ENCODE measurements around the gene DLGAP4. TPM values are rescaled to one million over a fixed set of nuclear protein-coding genes. Genes with fewer than 3 reads are reported as not detected.

The DLGAP4 gene
- total RNA-seq, 1 donor from 2014 or later: 83.1 TPM

DNA sequence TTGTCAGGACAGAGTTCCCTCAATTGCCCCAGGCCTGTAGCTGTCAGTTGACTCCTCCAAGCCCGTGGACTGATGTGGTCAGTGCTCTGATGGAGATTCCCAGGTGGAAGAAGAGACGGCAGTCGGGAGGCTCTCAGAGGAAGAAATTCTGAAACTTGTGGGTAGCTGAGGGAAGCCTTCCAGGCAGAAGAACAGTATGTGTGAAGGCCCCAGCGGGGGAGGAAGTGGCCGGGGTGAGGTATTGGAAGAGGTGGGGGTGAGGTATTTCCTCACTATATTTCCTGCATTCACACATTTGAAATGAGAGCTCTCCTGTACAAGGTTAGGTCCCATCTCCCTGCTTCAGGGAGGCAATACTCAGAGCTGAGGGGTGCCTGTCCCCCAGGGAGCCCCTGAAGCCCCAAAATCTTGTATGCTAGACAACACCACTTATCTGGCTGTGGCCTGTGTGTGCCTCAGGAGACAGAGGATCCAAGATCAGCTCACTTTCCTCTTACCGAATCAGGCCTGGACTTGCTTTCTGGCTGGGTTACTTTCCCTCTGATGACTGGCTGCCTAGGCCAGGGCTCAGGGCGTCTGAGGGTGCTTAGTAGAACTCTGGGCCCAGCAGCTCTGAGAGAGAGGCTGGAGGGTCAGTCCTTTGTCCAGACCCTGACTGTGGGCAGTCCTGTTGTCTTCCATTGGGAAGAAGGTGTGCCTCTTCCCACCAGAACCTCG is 185.9 kb downstream of the DLGAP4 start:
- DNase-seq (ENCODE audit: low spot score): no peak

DNA sequence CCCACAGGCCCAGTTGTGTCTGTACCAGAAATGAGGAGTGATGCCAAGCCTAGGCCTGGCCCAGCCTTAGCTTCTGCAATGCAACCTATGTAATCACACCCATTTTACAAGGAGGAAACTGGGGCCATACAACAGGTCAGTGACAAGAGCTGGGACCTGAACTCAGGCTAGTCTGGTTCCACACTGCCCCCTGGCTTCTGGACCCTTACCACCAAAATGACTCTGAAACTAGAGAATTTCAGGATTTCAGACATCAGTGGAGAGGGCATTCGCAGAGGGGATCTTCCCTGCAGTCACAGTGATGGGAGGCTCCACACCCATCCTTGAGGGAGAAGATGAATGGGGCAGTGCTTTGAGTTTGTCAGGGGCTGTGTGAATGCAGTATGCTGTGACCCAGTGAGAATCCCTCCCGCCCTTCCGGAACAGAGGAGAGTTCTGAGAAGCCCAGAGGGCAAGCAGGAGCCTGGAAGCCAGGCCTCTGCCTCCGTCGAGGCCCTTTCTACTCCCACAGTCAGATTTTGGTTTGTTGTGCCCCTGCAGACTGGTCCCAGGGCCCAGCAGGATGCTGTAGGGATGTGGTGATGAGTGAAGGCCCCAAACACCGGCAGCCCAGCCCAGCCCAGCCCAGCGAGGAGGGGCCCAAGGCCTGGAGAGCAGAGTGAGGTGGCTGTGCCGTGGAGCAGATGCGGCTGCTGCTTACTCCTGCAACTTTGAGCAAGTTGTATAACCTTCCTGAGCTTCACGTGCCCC is 187.1 kb downstream of the DLGAP4 start:
- no peak for DNase-seq (ENCODE audit: low spot score)

DNA sequence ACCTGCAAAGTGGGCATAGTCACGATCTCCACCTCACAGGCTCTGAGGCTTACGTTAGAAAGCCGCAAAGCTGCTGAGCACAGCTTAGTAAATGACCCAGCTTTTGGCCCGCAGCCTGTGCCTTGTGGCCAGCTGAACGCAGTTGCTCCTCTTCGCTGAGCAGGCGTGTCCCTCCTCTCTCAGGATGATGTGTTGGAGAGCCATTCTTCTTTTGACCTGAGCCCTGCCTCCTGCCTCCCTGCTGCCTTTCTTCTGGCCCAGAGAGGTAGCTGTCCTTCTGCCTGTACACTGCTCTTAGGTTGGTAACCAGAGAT is 187.6 kb downstream of the DLGAP4 start:
- no peak for DNase-seq (ENCODE audit: low spot score)

DNA sequence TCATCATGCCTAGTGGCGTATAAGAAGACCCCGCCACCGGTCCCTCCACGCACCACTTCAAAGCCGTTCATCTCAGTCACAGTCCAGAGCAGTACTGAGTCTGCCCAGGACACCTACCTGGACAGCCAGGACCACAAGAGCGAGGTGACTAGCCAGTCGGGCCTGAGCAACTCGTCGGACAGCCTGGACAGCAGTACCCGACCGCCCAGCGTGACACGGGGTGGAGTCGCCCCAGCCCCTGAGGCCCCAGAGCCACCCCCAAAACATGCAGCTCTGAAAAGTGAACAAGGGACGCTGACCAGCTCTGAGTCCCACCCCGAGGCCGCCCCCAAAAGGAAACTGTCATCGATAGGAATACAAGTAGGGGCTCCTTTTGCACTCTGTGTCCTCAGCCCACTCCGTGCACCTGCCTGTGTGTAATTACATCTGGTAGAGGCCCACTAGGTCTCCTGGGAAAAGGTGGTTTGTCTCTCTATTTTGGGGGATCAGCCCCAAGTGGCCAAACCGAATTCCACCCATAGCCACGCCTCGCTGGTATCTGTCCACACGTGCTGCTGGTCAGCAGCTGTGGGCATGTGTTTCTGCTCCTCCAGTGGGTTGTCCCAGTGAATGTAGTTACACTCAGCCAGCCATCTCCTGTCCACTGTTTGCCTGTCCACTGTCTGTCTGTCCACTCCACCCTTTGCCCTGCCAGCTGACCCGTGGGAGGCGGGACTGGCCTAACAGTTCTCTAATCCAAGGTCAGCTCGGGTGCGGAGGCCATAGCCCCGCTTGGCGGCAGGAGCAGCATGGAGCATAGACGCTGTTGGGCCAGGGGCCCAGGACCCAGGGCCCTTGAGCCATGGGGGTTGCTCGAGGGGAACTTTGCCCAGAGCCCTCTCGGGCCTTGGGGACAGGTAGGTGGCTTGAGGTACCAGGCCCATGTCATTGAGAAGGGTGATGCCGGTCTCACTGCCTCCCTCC is 190.8 kb downstream of the DLGAP4 start:
- no peak for DNase-seq (ENCODE audit: low spot score)

DNA sequence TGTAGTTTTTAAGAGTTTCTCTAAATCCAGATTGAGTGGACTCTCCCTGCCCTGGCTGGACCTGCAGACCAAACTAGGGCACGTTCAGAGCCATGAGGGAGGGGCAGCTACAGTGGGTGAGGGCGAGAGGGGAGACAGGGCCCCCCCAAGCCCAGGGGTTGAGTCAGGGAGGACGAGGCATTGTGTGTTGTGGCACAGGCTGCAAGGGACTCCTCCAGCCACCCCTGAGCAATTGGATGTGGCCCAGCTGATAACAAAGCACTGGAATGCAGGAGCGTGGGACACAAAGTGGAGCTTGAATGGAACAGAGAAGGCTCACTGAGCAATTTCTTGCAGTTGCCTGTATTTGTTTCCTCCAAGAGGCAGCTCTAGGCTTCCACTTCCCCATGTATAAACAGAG is 191.7 kb downstream of the DLGAP4 start:
- DNase-seq (ENCODE audit: low spot score): no peak

DNA sequence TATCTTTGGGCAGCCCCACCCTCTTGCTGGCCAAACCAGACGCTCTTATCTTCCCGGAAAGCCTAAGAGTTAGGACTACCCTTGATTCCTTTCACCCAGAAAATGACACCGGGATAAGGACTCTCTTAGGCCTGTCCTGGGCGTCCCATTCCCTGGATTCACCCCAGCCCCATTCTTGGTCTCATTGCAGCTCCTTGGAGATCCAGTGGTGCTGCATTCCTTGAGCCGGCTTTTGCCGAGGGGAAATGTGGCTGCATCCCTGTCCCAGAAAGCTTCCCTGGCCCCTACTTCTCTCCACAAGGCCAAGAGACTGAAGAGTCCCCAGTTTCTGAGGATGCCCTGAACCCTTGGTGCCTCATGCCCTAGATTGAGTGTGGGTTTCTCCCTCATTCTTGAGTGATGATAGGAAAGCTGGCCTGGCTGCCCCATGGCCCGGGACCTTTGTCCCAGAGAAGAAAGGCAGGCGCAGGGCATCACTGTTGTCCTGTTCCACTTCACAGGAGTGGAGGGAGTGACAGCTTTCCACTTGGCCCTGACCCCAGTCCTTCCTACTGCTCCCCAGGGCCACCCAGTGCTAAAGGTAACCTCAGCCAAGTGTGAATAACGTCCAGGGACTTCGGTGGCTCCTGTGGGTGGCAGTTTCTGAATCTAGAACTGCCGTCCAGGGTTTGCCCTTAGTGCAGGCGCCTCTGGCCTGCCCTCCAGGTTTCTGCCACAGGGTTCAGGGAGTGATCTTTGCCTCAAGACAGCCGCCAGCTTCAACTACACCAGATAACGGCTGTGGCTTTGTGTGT is 192.4 kb downstream of the DLGAP4 start:
- no peak for DNase-seq (ENCODE audit: low spot score)

DNA sequence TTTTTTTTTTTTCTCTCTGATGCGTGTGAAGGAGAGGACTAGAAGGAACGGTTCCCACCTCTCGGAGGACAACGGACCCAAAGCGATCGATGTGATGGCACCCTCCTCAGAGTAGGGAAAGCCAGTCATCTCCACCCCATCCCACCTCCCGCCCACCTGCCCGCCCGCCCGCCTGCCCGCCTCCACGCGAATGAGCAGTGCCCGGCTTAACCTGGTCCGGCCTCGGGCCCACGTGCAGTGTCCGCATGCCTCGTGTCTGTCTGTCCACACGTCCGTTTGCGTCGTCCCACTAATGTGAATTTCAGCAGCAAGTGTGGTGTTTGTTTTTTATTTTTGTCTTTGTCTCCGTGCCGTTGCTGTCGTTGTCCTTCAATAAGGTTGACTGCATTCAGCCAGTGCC is 193.1 kb downstream of the DLGAP4 start:
- no peak for DNase-seq (ENCODE audit: low spot score)

DNA sequence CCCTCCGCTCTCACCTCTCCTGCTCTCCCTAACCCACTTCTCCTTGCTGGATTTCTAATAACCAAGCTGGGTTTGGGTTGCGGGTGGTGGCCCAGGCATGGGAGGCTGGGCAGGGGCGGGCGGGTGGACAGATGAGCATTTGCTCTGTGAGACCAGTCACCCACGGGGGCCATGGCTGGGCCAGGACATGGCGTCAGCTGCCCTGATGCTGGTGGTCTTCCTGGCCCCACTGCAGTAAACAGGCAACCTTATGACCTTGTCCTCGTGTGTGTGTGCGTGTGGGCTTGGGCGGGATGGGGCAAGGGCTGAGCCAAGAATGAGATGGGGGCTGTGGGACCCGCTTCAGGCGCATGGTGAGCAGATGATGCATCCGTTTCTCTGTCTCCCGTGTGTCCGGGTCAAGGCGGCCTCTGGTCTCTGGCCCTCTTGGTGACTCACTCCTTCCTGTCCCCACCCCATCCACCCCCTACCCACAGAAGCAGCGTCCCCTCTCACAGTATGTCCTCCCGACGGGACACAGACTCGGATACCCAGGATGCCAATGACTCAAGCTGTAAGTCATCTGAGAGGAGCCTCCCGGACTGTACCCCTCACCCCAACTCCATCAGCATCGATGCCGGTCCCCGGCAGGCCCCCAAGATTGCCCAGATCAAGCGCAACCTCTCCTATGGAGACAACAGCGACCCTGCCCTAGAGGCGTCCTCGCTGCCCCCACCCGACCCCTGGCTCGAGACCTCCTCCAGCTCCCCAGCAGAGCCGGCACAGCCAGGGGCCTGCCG is 193.8 kb downstream of the DLGAP4 start:
- DNase-seq (ENCODE audit: low spot score): no peak

DNA sequence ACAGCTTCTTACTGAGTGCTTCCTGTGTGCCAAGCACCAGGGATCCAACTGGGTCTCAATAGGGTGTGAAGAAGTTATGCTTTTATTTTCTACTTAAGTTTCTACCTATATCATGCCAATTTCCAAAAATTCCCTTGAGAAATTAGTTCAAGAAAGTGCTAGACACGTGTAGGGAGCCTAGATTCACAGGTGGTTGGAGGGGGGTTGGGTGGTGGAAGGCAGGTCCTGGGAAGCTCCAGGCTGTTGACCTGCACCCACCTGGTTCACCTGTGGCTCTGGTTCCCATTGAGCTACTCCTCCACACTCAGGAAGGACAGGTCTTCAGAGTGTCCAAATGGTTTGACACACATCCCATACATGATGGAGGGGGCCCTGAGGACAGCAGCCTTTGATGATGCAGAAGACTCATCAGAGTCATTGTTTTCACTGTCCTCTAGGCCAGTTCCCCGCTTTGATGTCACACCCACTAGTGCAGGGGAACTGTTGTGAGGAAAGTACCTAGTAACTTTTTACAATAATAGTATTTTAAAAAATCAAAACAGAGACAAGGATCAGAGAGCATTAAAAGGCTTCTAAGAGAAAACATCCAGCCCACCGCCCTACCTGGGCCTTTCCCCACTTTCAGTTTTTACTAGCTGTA is 195.3 kb downstream of the DLGAP4 start:
- DNase-seq (ENCODE audit: low spot score): no peak

DNA sequence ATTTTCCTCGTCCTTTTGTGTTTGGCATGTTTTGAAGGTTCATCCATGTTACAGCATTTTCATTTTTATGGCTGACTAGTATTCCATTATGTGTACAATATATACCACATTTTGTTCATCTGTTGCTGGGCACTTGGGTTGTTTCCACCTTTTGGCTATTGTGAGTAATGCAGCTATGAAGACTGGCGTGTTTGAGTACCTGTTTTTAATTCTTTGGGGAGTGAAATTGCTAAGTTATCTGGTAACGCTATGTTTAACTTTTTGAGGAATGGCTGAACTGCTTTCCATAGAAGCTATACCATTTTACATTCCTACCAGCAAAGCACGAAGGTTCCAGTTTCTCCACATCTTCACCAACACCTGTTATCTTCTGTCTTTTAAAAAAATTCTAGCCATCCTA is 198.2 kb downstream of the DLGAP4 start:
- DNase-seq (ENCODE audit: low spot score): no peak

DNA sequence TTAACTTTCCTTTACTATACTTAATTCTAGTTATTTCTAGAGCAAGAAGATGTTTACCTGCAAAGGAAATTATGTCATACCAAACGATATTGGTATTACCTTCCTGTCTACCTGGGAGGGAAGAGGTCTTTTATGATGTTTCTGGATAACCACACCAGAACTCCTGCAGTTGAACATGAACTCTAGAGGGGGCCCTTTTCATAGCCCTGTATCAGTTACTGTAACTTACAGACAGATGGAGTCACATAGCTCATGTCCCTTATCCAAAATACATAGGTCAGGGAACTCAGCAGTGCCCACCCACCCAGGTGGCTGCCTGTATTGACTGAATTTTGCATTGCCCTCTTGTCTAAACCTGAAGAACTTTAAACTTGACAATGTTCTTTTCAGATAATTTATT is 200.1 kb downstream of the DLGAP4 start:
- DNase-seq (ENCODE audit: low spot score): no peak

DNA sequence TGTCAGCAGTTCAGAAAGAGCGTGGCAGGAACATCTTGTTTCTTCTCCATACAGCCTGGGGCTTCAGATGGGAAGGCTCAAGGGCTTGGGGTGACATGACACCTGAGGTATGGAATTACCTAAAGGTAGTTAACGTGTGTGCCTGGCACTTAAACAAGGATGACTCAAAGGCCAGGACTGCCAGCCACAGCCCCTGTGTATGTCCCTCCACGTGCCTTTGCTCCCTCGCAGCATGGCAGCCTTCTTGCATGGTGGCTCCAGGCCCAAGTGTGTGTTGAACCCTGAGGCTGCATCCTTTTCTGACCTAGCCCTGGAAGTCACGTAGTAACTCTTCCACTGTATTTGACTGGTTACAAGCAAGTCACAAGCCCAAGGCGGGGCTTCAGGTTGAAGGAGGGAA is 201.6 kb downstream of the DLGAP4 start:
- DNase-seq (ENCODE audit: low spot score): no peak

DNA sequence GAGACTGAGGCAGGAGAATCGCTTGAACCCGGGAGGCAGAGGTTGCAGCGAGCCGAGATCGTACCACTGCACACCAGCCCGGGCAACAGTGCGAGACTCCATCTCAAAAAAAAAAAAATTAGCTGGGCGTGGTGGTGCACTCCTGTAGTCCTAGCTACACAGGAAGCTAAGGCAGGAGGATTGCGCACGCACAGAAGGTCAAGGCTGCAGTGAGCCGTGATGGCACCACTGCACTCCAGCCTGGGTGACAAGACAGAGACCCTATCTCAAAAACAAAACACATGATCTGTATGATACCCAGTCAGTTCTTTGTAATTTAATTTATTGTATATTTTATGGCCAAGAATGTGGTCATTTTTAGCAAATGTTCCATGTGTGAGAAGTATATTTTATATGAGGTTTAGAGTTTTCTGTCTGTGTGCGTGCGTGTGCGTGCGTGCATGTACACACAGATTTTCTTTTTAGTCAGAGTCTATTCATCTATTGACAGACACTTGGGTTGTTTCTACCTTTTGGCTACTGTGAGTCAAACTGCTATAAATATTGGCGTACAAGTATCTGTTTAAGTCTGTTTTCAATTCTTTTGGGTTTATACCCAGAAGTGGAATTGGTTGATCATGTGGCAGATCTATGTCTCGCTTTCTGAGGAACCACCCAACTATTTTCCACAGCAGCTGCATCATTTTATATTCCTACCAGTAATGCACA is 213.0 kb downstream of the DLGAP4 start:
- no peak for DNase-seq (ENCODE audit: low spot score)

DNA sequence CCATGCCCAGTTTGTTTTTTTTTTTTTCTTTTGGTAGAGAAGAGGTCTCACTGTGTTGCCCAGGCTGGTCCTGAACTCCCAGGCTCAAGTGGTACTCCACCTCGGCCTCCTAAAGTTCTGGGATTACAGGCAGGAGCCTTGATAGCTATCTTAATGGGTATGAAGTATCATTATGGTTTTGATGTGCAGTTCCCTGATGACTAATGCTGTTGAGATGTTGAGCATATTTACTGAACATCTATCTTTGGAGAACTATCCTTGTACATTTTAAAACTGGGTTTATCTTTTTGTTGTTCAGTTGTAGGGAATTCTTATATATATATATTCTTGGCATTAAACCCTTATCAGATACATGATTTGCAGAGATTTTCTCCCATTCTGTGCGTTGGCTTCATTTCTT is 213.8 kb downstream of the DLGAP4 start:
- no peak for DNase-seq (ENCODE audit: low spot score)

DNA sequence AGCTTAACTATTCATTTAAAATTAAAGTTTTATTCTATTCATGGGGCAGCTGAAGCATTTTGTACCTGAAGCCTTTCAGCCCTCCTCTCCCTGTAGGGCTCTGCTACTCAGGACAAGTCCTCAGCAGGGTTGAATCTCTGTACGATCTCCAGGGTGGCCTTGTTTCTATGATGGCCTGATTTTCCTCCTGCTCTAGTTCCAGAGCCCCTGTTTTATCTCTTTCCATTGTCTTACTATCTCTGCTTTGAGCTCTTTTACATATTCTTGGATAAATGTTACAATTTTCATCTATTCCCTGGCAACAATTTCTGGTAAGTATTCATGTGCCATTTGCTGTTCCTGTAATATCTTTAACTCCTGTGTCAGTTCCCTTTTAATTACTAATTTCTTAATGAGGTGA is 215.4 kb downstream of the DLGAP4 start:
- no peak for DNase-seq (ENCODE audit: low spot score)

DNA sequence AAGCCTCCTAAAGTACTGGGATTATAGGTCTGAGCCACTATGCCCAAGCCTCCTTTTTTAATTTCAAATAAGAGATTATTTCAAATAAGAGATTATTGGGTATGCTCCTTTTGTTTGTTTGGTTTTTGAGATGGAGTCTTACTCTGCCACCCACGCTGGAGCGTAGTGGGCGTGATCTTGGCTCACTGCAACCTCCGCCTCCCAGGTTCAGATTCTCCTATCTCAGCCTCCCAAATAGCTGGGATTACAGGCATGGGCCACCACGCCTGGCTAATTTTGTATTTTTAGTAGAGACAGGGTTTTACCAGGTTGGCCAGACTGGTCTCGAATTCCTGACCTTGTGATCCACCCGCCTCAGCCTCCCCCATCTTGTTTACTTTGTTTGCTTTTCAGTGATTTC is 216.3 kb downstream of the DLGAP4 start:
- DNase-seq (ENCODE audit: low spot score): peak; percentile 43

DNA sequence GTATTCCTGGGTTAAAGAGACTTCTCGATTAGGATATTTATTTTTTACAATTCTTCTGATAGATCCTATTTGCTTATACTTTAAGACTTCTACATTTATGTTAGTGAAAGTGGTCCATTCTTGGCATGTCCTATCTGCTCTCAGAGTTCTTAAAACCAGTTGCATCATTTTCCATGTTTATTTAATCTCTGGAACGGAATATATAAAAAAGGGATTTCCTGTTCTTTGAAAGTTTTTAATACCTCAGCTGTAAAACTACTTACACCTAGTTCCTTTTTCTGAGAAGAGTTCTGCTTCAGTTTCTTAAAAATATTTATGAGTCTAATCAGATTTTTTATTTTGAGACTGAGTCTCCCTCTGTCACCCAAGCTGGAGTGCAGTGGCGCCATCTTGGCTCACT is 217.2 kb downstream of the DLGAP4 start:
- DNase-seq (ENCODE audit: low spot score): no peak

DNA sequence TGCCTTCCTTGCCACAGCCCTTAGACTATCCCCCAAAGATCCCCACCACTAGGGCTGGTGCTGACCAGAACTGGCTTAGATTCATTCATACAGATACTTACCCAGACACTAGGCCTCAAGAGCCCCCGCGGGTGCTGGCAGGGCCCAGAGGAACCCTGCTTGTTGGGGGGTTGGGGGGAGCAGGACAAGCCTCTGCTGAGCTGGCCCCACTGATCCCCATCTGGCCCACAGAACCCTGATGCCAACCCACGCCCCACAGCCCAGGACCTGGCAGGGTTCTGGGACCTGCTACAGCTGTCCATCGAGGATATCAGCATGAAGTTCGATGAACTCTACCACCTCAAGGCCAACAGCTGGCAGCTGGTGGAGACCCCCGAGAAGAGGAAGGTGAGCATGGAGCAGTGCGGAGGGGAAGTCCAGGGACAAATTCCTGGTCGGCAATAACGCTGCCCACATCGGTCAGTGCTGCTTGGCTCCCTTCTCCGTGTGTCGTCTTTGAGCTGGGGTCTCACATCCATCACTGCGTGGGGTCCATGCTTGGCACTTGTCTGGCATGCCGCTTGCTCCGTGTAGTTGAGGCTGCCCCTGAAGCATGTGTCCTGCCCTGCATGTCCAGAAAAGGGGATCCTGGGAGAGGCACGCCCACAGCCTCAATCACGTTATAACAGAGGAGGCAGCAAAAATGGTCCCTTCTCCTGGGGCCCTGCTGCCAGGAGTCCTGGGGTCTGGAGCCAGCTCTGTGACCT is 219.7 kb downstream of the DLGAP4 start:
- peak; percentile 72 for DNase-seq (ENCODE audit: low spot score)
